GM12865 (cell line): ENCODE measurements around the gene CACNA1S.
A peak's percentile ranks its signal among the peaks of the same experiment; 100 is the strongest.

Source experiments
- DNase-seq: peaks from one replicate; pipeline ENCODE4 v3.0.0; 2010; ENCODE audit warnings: low read depth
- H3K4me3 ChIP-seq: 2 replicates; pipeline ENCODE4 v1.5.1; 2011; ENCODE audit warnings: mild to moderate bottlenecking, low read depth, low read length, control low read depth
- TF ChIP-seq, protein P1 (sequence below): IDR thresholded peaks from 2 replicates; pipeline ENCODE4 v1.5.1; 2011; ENCODE audit warnings: low read length, control low read depth, low read depth, inconsistent platforms; ENCODE audit not compliant: insufficient read depth; ENCODE audit errors: missing control alignments

CACNA1S gene

DNA sequence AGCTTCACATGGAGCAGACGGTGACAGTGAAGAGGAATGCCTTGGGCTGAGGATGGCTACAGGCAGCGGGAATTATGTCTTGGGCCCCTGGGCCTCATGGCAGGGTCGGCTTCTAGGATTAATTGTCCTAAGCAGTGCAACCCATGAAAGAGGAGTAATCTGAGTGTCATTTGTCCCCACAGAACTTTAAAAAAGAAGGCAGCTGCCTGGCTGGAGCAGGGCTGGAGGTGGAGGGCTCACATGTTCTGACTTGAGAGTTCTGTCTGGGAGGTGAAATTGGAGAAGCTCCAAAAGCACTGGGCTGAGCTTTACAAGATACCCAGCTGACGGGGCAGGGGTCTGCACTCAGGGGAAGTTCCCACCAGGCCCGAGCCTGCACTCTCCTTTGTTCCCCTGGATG is 22.6 kb downstream of the CACNA1S start:
- no peak overlapping the region for H3K4me3 ChIP-seq
- no peak for DNase-seq
- TF ChIP-seq, protein P1, sequence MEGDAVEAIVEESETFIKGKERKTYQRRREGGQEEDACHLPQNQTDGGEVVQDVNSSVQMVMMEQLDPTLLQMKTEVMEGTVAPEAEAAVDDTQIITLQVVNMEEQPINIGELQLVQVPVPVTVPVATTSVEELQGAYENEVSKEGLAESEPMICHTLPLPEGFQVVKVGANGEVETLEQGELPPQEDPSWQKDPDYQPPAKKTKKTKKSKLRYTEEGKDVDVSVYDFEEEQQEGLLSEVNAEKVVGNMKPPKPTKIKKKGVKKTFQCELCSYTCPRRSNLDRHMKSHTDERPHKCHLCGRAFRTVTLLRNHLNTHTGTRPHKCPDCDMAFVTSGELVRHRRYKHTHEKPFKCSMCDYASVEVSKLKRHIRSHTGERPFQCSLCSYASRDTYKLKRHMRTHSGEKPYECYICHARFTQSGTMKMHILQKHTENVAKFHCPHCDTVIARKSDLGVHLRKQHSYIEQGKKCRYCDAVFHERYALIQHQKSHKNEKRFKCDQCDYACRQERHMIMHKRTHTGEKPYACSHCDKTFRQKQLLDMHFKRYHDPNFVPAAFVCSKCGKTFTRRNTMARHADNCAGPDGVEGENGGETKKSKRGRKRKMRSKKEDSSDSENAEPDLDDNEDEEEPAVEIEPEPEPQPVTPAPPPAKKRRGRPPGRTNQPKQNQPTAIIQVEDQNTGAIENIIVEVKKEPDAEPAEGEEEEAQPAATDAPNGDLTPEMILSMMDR = no peak

DNA sequence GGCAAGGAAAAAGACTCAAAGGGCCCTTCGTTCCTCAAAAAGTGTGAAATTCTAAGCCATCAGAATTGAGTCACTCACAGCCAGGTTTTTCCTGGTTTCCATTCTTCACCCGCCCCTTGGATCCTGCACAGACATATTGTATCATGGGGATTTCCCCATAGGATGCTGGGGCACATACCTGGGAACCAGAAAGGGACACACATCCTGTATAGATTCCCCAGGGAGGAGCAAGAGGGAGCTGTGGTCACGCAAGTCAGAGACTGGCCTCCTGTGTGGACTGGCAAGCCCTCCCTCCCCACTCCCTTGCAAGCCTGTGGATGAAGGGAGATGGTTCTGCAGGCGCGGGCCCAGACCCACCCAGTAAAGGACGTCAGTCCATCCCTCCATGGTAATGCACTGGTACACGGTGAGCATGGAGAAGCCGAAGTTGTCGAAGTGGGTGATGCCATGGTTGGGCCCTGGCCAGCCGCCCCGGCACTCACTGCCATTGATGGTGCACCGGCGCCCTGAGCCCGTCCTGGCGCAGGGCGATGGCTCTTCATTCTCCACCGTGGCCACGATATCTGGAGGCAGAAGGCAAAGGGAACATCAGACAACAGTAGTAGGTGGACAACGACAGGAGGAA is 23.2 kb downstream of the CACNA1S start:
- DNase-seq = no peak
- TF ChIP-seq, protein P1 = no peak
- no peak overlapping the region for H3K4me3 ChIP-seq

- H3K4me3 ChIP-seq = no peak overlapping the region
- no peak for DNase-seq
- TF ChIP-seq, protein P1 = no peak
These were observed 23.8 kb downstream of the CACNA1S start for GRCh38 chr1:201088395-201088794.

DNA sequence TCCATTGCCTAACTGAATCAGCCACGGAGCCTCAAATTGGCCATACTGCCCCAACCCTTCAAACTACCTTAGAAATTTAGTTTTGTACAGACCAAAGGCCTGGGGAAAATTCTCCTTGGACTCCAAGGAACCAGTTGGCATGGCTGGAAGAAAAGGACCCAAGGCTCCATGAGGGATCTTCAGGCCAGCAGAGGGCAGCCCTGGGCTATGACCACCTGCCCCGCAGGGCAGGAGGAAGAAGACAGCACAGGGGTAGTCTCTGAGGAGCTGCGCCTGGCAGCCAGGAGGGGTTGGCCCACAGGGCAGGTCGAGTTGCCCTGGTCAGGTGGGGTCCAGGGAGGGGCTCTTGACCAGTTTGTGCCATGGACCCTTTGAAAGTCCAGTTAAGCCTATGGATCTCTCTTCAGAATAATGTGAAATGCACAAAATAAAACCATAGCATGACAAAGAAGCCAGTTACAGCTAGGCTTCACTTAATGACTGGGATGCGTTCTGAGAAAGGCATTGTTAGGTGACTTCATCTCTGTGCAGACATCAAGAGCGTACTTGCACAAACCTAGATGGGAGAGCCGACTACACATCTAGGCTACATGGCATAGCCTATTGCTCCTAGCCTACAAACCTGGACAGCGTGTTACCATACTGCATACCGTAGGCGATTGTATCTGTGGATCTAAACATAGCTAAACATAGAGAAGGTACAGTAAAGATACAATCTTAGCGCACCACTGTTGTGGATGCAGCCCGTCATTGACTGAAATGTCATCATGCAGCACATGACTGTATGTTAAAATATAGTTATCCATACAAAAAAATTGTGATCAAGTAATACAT is 26.1 kb downstream of the CACNA1S start:
- peak; percentile 44 for DNase-seq
- no peak overlapping the region for H3K4me3 ChIP-seq
- TF ChIP-seq, protein P1 = peak; percentile 61

- TF ChIP-seq, protein P1 = no peak
- no peak for DNase-seq
- H3K4me3 ChIP-seq = no peak overlapping the region
These were observed 27.9 kb downstream of the CACNA1S start for GRCh38 chr1:201084295-201084694.

DNA sequence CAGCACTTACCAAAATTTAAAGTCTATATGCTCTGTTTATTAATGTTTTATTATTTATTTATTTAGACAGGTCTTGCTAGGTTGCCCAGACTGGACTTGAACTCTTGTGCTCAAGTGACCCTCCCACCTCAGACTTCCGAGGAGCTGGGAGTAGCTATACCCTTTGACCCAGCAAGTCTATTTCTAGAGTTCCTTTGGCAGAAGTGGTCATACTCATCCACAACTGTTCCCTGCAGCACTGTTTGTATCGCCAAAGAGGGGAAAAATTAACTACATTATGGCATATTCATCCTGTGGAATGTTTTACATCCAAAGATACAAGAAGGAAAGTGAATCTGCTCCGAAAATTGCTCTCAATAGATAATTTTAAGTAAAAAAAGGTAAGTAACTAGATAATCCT is 28.5 kb downstream of the CACNA1S start:
- no peak overlapping the region for H3K4me3 ChIP-seq
- TF ChIP-seq, protein P1 = no peak
- no peak for DNase-seq
